GM12873 (cell line): Measurements from ENCODE around the gene GABARAP.

ENCODE experiments used
- CTCF ChIP-seq: IDR thresholded peaks from 2 replicates; pipeline ENCODE4 v1.5.1; 2012; ENCODE audit warnings: low read depth, mild to moderate bottlenecking, moderate library complexity, low read length, control low read depth; ENCODE audit not compliant: insufficient read depth; ENCODE audit errors: missing control alignments

Gene GABARAP

GRCh38 chr17:7241090-7241733 is 1.0 kb downstream of the GABARAP start:
- no peak for TF ChIP-seq CTCF

GRCh38 chr17:7240375-7240774 is 1.9 kb downstream of the GABARAP start:
- no peak for TF ChIP-seq CTCF

- TF ChIP-seq CTCF, result no peak
Observed at GRCh38 chr17:7239091-7240027, 2.9 kb downstream of the GABARAP start, which contains the start of gene PHF23. Gene PHF23 (minus strand): TSS chr17:7239457. CDS start chr17:7239279, 178 bp downstream.

GRCh38 chr17:7238420-7239090 is 3.7 kb downstream of the GABARAP start:
- no peak for TF ChIP-seq CTCF

- TF ChIP-seq CTCF, result no peak
Observed at GRCh38 chr17:7237761-7238419, 4.4 kb downstream of the GABARAP start.

GRCh38 chr17:7237266-7237760 is 4.9 kb downstream of the GABARAP start:
- no peak for TF ChIP-seq CTCF
